HG02938 (cell line): ENCODE results near the gene DLG2.

Experiments
- ATAC-seq: cut with Tn5 transposase; IDR thresholded peaks from one replicate; pipeline ENCODE4 v1.9.1; 2021; ENCODE audit warnings: mild to moderate bottlenecking, moderate library complexity; ENCODE audit not compliant: unreplicated experiment

Gene DLG2

GRCh38 chr11:84247129-84247528 lies 1380.0 kb downstream of the DLG2 start:
- no peak for ATAC-seq

DNA sequence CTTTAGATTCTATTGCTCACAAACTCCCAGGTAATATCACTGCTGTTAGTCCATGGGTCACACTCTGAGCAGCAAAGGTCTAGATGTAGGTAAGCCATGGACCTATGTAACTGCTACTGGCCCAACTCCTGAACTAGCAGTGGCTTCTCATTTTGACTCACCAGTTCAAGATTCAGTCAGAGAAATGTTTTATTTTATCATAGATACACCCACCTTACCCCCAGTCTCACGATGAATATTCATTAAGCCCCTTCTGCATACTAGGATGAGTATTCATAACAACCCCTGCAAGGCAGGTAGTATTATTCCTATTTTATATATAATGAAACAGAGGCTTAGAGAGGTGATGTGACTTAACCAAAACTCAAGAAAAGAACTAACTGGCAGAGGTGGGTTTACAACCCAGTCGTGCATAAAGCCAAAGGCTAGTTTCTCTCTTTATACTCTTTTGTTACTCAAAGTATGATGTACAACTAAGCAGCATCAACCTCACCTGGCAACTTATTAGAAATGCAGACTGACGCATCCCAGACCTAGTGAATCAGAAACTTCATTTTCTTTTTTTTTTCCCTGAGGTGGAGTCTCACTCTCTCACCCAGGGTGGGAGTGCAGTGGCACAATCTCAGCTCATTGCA lies 1383.4 kb downstream of the DLG2 start:
- peak; percentile 83 for ATAC-seq

GRCh38 chr11:84241343-84242131 lies 1385.6 kb downstream of the DLG2 start:
- no peak for ATAC-seq

- ATAC-seq = no peak
Measured at GRCh38 chr11:84240847-84241246, 1386.3 kb downstream of the DLG2 start.

GRCh38 chr11:84236436-84236835 lies 1390.7 kb downstream of the DLG2 start:
- ATAC-seq = no peak

GRCh38 chr11:84234462-84235202 lies 1392.5 kb downstream of the DLG2 start:
- ATAC-seq = no peak

DNA sequence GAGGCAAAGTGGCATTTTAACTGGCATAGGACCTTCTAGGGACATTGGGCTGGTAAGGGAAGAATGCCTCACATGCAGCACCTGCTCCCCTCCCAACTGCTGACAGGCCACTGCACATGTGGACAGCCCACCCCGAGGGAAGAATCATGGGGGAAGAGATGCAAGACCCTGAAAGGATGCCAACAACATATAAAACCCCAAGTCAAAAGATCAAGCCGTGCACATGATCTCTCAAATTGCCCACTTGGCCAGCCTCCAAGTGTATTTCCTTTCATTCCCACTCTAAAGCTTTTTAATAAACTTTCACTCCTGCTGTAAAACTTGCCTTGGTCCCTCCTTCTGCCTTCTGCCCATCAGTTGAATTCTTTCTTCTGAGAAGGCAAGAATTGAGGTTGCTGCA lies 1393.1 kb downstream of the DLG2 start:
- ATAC-seq = no peak

DNA sequence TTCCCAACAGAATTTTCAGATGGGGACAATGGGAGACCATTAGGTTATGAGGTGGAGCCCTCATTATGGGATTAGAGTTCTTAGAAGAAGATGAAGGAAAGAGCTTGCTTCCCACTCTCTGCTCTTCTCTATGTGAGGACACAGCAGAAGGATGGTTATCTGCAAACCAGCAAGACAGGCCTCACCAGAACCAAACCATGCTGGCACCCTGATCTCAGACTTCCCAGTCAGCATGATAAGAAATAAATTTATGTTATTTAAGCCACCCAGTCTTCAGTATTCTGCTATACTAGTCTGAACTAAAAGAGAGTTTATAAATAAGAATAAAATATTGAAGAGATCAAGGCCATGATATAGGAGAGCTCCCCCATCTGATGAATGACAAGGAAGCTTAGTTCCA lies 1394.6 kb downstream of the DLG2 start:
- no peak for ATAC-seq

GRCh38 chr11:84230402-84230801 lies 1396.7 kb downstream of the DLG2 start:
- no peak for ATAC-seq

DNA sequence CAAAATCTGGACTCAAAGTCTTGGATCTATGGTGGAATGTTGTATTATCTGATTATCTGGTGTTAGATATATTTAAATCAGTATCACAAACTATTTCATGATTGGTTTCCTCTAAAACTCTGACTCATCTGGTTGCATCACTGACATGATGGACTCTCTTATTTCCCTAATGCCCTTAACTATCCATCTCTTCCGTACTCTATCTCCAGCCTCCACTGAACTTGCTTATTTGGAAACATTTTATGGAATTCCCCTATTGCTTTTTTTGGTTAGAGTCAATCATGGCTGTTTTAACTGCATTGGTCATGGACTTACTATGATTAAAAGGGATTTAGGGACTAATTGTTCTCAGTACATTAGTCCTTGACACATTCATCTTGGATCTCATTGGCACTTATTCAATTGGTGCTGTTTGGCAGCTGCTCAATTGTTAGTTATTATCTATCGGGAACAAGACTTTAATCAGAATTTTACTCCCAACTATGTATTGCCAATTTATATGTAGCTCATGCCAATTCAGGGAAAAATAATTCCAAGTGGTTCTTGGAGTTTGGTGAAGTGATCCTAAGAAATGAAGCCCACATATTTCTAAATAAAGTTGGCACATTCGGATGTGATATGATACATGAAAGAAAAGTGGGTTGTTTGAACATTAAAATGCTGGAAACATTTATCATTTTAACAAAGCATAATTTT lies 1399.0 kb downstream of the DLG2 start:
- no peak for ATAC-seq

- no peak for ATAC-seq
Measured at GRCh38 chr11:84224042-84224441, 1403.1 kb downstream of the DLG2 start.

DNA sequence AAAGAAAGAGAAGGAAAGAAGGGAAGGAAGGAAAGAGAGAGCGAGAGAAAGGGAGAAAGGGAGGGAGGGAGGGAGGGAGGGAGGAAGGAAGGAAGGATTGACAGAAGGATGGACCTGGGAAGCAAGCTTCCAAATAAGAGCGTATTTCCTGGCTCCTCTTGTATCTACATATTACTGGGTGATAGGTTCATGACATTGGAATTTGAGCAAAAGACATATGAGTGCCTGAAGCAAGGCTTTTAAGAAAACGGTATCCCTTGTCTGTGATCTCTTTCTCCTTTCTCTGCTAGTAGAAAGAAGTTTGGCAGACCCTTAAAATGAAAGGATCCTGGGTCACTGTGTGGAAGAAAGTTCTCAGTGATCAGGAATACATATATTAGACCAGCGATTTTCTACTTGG lies 1408.8 kb downstream of the DLG2 start:
- no peak for ATAC-seq

DNA sequence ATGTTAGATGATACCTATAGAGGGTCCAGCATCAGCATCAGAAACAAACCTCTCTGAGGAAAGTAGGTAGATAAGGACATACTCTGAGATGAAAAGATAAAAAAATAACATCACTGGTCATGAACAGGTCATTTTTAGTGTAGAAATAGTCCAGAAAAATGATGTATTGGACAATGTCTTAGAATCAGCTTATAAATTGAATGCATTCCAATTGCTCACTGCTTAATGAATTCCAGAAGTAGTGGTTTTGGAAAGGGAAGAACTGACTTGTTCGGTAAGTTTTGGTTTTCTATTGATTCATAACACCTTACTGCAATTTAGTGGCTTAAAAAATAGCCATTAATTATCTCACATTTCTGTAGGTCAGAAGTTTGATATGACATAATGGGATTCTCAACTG lies 1411.5 kb downstream of the DLG2 start:
- ATAC-seq = no peak

- ATAC-seq = no peak
Measured at GRCh38 chr11:84214557-84214956, 1412.6 kb downstream of the DLG2 start.

- no peak for ATAC-seq
Measured at GRCh38 chr11:84212468-84213390, 1414.4 kb downstream of the DLG2 start.

DNA sequence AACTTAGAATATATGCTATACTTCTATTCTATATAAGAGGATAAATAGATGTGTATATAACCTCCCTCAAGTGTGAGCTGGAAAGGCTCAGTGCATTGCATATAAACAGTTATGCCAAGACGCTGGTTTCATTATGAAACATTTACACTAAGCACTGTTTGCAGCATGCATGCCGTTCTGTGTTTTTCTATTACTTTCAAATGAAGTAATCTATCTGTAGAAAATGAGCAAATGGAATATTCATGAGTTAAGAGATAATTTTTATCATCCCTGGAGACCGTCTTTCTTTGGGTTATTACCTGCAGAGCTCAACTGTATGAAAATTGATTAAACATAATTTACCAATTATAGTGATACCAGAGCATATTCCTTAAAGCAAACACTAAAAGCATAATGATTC lies 1415.2 kb downstream of the DLG2 start:
- ATAC-seq = no peak

- ATAC-seq = no peak
Measured at GRCh38 chr11:84194696-84195095, 1432.4 kb downstream of the DLG2 start.

DNA sequence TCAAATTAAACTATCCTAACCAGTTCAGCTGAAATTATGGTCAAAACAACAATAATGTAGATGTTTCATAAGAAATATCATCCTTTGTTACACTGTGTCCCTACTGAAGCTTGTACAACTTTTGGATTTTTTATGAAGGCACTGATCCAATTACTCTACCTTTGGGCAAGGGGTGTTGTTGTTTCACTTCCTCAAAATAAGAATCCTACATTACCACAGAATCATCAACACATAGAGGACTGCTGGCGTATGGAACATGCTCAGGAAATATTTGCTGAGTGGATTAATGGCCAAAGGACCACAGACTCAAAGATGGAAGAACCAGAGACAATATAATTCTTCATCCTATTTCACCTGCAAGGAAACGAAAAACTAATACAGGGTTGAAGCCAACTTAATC lies 1433.4 kb downstream of the DLG2 start:
- ATAC-seq = no peak

- no peak for ATAC-seq
Measured at GRCh38 chr11:84188521-84188920, 1438.6 kb downstream of the DLG2 start.

- no peak for ATAC-seq
Measured at GRCh38 chr11:84173078-84173477, 1454.1 kb downstream of the DLG2 start.
